Pons (tissue), 1 donor: ENCODE data around the gene SEC61B.
"Not testable (repeated sequence)": the region's sequence is repeated elsewhere in the genome, so short reads cannot be mapped to it uniquely, and the experiment has no call there.

Experiments used
- DNase-seq: peaks from one replicate; pipeline ENCODE4 v3.0.0-alpha.2; 2016; ENCODE audit warnings: low spot score

Gene SEC61B

DNA sequence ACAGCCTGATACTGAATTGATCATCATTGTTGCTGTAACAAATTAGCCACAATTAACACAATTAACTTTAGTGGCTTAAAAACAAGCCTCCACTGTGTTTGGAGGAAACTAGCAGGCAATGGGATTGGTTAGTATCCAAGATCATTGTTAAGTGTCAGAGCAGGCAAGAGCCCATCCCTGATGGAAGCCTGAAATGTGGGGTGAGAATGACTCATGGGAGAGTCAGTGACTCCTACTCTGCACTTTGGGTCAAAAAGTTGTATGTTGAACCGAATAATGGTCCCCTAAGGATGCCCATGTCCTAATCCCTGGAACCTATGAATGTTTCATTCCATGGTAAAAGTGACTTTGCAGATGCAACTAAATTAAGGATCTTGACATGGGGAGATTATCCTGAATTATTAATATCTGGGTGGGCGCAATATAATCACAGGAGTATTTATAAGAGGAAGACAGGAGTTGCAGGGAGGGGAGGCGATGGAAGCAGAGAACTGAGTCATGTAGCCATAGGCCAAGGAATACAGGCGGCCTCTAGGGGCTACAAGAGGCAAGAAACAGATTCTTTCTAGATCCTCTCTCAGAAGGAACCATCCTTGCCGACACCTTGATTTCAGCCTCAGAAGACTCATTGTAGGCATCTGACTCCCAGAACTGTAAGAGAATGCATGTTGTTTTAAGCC is 29.2 kb upstream of the SEC61B start:
- DNase-seq = no peak

DNA sequence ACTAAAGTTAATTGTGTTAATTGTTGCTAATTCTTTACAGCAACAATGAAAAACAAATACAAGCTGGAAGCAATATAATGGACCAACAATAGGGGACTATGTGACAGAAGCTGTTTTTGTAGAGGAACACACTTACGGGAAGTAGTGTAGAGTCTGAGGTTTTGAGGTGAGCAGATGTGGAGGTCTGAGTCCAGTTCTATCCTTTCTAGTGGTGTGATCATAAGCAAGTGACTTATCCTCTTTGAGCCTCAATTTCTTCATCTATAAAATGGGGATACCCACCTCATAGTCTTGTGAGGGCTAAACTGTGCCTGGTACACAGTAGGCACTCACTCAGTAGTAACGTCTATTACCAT is 28.6 kb upstream of the SEC61B start:
- no peak for DNase-seq

- DNase-seq = not testable (repeated sequence)
These were observed 25.6 kb upstream of the SEC61B start for GRCh38 chr9:99196484-99196883.

- DNase-seq = no peak
These were observed 24.9 kb upstream of the SEC61B start for GRCh38 chr9:99197124-99197630.

GRCh38 chr9:99197987-99198386 is 24.1 kb upstream of the SEC61B start:
- DNase-seq = no peak

- no peak for DNase-seq
These were observed 22.0 kb upstream of the SEC61B start for GRCh38 chr9:99199938-99200539.

GRCh38 chr9:99201603-99202002 is 20.5 kb upstream of the SEC61B start:
- DNase-seq = no peak

GRCh38 chr9:99210572-99210971 is 11.5 kb upstream of the SEC61B start:
- no peak for DNase-seq

DNA sequence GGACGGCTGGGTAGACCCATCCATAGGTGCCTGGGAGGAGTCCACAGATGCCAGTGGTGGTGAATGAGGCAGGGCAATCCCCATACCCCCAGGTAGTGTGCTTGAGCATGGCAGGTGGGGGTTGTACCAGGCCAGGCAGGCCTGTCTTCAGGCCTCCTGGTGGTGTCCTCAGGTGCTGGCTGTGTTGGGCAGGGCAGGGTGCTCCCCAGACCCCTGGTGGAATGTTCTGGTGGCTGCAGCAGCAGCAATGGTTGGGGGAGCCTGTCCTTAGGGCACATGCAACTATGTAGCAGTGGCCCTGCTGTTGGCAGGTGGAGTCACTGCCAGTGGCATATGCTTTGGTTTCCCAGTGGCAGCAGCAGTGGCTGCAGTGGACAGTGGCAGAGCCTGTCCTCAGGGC is 10.3 kb upstream of the SEC61B start:
- no peak for DNase-seq

DNA sequence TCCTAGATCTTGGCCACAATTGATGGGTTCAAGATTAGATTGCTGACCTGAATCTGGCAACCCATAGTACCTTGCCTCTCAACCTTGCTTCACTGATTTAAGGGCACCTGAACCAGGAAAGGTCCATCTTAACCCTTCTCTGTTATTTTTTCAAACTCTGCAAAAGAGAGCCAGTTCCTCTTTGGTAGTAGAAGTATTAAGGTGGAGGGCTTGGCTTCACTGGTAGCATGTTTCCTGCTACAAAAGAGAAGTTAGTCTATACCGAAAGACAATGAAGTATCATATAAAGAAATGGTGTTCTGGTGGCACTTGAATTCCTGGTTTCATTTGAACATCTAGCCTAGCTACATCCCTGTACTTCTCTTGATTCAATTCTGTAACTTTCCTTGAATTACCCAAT is 8.9 kb upstream of the SEC61B start:
- no peak for DNase-seq

GRCh38 chr9:99216073-99216472 is 6.0 kb upstream of the SEC61B start:
- no peak for DNase-seq

- DNase-seq = no peak
These were observed 2.1 kb upstream of the SEC61B start for GRCh38 chr9:99220011-99220410.

DNA sequence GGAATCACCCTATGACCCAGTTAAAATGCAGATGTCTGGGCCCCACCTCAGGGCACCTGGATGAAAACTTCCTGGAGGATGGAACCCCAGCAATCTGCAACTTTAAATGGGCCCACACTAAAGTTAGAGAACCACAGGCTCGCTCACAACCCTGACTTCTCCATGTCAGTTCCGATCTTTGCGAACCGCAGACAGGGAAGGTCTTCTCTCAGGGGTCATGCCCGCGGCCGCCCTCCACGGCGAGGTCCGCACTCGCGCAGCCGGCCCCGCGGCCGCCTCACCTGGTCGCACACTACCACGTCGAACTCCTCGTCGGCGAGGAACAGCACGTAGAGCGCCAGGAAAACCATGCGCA is 839 bp upstream of the SEC61B start:
- DNase-seq = no peak

- no peak for DNase-seq
These were observed 561 bp downstream of the SEC61B start for GRCh38 chr9:99222416-99223270.

DNA sequence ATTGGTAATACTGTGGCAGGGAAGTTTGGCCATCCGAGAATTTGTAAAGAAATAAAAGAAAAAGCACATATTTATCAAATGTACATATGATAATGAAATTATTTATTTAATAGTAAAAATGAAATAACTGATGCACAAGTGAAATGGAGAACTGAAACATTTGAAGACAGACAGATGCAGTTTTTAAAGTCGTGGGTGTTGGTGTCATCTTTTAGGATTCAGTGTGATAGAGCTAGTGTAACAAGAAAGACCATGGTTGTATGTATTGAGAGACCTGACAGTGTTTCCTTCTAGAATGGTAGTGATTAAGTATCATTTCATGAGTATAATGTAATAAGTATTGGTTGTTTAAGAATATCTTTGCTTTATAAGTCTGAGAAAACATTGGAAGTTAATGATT is 2.4 kb downstream of the SEC61B start:
- DNase-seq = no peak

DNA sequence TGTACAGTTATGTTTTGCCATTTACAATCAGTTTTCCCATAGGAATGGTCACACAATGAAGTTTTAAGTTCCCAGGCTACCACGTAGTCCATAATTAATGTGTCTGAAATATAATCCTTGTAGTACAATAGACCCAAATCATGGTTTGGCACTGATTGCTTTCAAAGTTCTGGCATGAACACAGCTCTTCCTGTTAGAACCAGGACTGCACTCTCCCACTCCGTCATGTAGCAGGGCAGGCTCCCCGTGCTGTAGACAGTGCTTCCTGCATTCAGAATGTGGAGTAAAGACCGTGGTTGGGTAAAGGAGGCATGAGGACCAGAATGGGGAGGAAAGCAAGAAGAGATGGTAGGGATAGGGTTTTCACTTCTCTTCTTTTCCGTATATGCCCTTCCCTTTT is 4.0 kb downstream of the SEC61B start:
- no peak for DNase-seq

DNA sequence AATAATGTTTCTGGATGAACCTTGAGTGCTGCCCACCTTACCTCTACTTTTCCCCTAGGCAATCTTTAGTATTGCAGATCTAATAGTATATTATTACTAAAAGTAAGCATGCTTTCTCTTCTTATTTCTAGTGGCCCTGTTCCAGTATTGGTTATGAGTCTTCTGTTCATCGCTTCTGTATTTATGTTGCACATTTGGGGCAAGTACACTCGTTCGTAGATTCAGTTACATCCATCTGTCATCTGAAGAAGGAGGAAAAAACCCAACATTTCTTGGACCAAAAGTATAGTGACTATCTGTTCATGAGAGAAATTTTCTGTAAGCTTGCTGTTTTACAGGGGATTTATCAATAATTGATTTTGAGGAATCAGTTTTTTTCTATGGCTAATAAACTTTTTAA is 8.1 kb downstream of the SEC61B start:
- DNase-seq = no peak

- no peak for DNase-seq
These were observed 9.6 kb downstream of the SEC61B start for GRCh38 chr9:99231711-99232110.

- no peak for DNase-seq
These were observed 12.5 kb downstream of the SEC61B start for GRCh38 chr9:99234618-99235017.

DNA sequence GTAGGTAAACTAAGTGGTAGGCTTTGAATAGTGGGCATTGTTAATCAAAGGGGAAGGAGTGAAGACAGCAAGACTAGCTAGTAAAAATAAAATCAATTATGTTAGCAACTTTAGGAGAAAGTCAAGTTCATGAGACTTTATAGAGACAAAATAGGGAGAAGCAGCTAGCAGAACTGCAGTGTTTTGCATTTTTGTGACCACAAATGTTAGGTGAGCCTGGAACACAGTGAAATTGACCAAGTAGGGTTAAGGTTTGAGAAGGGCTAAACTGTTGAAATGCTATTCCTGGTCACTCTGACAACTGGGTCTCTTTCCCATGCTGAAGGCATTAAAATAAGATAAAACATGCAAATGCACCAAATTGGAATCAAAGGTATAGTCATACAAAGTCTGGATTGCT is 13.0 kb downstream of the SEC61B start:
- DNase-seq = no peak

DNA sequence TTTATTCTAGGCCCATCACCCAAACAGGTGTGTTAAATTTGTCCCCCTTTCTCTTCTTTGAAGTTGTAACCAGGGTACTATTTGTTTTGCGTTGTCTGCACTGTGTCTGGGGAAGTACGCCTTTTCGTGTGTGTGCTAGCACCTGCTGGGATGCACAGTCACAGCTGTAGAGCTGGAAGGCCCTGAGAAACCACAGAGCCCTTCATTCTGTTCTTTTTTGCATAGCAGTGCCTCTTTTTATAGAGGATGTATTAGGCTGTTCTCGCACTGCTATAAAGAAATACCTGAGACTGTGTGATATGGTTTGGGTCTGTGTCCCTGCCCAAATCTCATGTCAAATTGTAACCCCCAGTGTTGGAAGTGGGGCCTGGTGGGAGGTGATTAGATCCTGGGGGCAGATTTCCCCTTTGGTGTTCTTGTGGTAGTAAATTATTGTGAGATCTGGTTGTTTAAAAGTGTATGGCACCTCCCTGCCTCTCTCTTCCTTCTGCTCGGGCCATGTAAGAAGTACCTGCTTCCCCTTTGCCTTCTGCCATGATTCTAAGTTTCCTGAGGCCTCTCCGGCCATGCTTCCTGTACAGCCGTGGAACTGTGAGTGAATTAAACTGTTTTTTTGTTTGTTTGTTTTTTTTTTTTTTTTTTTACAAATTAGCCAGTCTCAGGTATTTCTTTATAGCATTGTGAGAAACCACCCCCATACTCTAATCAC is 14.0 kb downstream of the SEC61B start:
- DNase-seq = no peak

- DNase-seq = no peak
These were observed 15.3 kb downstream of the SEC61B start for GRCh38 chr9:99237356-99237755.

DNA sequence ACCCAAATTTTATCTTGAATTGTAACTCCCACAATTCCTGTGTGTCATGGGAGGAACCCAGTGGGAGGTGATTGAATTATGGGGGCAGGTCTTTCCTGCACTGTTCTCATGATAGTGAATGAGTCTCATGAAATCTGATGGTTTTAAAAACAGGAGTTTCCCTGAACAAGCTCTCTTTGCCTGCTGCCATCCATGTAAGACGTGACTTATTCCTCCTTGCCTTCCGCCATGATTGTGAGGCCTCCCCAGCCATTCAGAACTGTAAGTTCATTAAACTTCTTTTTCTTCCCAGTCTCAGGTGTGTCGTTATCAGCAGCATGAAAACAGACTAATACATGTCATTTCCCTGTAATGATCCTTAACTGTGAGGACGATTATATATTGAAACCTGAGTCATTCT is 15.8 kb downstream of the SEC61B start:
- not testable (repeated sequence) for DNase-seq
